ENCODE measurements around the gene GPR107.

GRCh38 chr9:130183133-130183762 is 129.5 kb downstream of the GPR107 start:
- no peak for TF ChIP-seq POLR2AphosphoS5 (IDR thresholded peaks at IDR 0.05; ENCODE audit: borderline replicate concordance, low read depth, low read length)
- no peak for TF ChIP-seq EZH2 (IDR thresholded peaks at IDR 0.05)
